Endothelial cell of umbilical vein (primary cell): ENCODE data around the gene CELSR1.

Experiments
- POLR2A ChIP-seq: IDR thresholded peaks from 2 replicates; pipeline ENCODE4 v1.6.1; 2012; ENCODE audit warnings: low read depth, mild to moderate bottlenecking, control low read depth, low read length
- TF ChIP-seq, protein P1 (sequence below), 2 donors: IDR thresholded peaks; 1 replicate in 1 of 2; 2 replicates in 1 of 2; pipeline ENCODE4 v1.5.1; 2011; ENCODE audit warnings: low read length in 2 of 2, mild to moderate bottlenecking in 2 of 2, moderate library complexity in 2 of 2, control low read depth in 1 of 2, inconsistent platforms in 1 of 2, low read depth in 1 of 2; ENCODE audit not compliant: insufficient read depth in 1 of 2; ENCODE audit errors: extremely low read depth in 1 of 2

DNA sequence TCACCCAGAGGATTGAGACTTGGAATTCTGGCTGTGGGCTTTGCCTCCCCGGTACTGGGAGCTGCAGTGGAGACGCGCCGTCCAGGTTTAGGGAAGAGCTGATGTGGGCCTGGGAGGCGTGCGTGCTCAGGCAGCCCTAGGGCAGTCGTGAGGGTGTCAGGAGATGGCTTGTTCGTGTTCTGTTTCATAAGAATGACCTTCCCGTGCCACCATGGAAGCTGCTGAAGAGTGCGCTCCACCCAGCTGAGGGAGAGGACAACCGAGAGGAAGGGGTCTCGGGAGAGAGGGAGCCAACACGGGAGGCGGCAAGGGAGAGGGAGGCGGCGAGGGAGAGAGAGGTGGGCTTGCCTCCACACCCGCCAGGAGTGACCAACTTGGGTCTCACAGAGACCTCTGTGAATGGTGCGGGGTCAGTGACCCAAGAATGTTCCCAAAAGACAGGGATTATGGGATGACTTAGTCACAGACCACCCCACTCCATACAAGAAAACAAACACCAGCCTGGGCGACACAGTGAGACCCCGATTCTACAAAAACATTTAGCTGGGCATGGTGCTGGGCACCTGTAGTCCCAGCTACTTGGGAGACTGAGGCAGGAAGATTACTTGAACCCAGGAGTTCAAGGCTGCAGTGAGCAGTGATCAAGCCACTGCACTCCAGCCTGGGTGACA lies 216.6 kb downstream of the CELSR1 start:
- TF ChIP-seq POLR2A = no peak
- TF ChIP-seq, protein P1, sequence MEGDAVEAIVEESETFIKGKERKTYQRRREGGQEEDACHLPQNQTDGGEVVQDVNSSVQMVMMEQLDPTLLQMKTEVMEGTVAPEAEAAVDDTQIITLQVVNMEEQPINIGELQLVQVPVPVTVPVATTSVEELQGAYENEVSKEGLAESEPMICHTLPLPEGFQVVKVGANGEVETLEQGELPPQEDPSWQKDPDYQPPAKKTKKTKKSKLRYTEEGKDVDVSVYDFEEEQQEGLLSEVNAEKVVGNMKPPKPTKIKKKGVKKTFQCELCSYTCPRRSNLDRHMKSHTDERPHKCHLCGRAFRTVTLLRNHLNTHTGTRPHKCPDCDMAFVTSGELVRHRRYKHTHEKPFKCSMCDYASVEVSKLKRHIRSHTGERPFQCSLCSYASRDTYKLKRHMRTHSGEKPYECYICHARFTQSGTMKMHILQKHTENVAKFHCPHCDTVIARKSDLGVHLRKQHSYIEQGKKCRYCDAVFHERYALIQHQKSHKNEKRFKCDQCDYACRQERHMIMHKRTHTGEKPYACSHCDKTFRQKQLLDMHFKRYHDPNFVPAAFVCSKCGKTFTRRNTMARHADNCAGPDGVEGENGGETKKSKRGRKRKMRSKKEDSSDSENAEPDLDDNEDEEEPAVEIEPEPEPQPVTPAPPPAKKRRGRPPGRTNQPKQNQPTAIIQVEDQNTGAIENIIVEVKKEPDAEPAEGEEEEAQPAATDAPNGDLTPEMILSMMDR (IDR thresholded peaks at IDR 0.05; ENCODE audit: extremely low read depth in 1 of 2, insufficient read depth in 1 of 2, low read depth in 1 of 2, low read length in 2 of 2) = no peak
